Fibroblast of skin of left biceps (primary cell): ENCODE results near the gene NEGR1.

Experiments used
- DNase-seq, 2 experiments: peaks; one replicate each; pipeline ENCODE4 v3.0.0-alpha.2; 2013; ENCODE audit warnings: low read depth in 2 of 2

The NEGR1 gene

GRCh38 chr1:71635568-71635967, 646.8 kb downstream of the NEGR1 start:
- no peak for DNase-seq

GRCh38 chr1:71634159-71634558, 648.2 kb downstream of the NEGR1 start:
- DNase-seq = no peak

GRCh38 chr1:71630073-71630472, 652.3 kb downstream of the NEGR1 start:
- DNase-seq = no peak

GRCh38 chr1:71625004-71625403, 657.3 kb downstream of the NEGR1 start:
- no peak for DNase-seq

GRCh38 chr1:71623888-71624287, 658.5 kb downstream of the NEGR1 start:
- no peak for DNase-seq

- DNase-seq = peak; percentile 24 to 41
These were observed 660.6 kb downstream of the NEGR1 start for GRCh38 chr1:71621785-71622184.

- no peak for DNase-seq
These were observed 663.4 kb downstream of the NEGR1 start for GRCh38 chr1:71618766-71619530.

- DNase-seq = no peak
These were observed 664.1 kb downstream of the NEGR1 start for GRCh38 chr1:71618191-71618590.

GRCh38 chr1:71610476-71610875, 671.9 kb downstream of the NEGR1 start:
- no peak for DNase-seq

GRCh38 chr1:71603044-71603776, 679.1 kb downstream of the NEGR1 start:
- DNase-seq = no peak

- DNase-seq = no peak
These were observed 682.3 kb downstream of the NEGR1 start for GRCh38 chr1:71600023-71600422.

GRCh38 chr1:71599306-71599705, 683.0 kb downstream of the NEGR1 start:
- no peak for DNase-seq

- no peak for DNase-seq
These were observed 688.8 kb downstream of the NEGR1 start for GRCh38 chr1:71593523-71593922.

- DNase-seq = no peak
These were observed 689.6 kb downstream of the NEGR1 start for GRCh38 chr1:71592646-71593274.

- no peak for DNase-seq
These were observed 693.3 kb downstream of the NEGR1 start for GRCh38 chr1:71589005-71589404.

GRCh38 chr1:71587961-71588360, 694.4 kb downstream of the NEGR1 start:
- DNase-seq = peak; percentile 8

- DNase-seq = no peak
These were observed 696.3 kb downstream of the NEGR1 start for GRCh38 chr1:71586030-71586429.

GRCh38 chr1:71583756-71584155, 698.6 kb downstream of the NEGR1 start:
- no peak for DNase-seq

GRCh38 chr1:71582673-71583072, 699.7 kb downstream of the NEGR1 start:
- no peak for DNase-seq

- DNase-seq = no peak
These were observed 704.7 kb downstream of the NEGR1 start for GRCh38 chr1:71577451-71578131.

- DNase-seq = no peak
These were observed 710.3 kb downstream of the NEGR1 start for GRCh38 chr1:71572038-71572437.

GRCh38 chr1:71566413-71566812, 715.9 kb downstream of the NEGR1 start:
- no peak for DNase-seq
